ENCODE results near the gene GSX2. TPM values are rescaled to one million over a fixed set of nuclear protein-coding genes. Genes with fewer than 3 reads are reported as not detected.
"Not testable (repeated sequence)": the region's sequence is repeated elsewhere in the genome, so short reads cannot be mapped to it uniquely, and the experiment has no call there.

The GSX2 gene
- not detected in 2 replicates for total RNA-seq
- long read RNA-seq, result 0 reads

DNA sequence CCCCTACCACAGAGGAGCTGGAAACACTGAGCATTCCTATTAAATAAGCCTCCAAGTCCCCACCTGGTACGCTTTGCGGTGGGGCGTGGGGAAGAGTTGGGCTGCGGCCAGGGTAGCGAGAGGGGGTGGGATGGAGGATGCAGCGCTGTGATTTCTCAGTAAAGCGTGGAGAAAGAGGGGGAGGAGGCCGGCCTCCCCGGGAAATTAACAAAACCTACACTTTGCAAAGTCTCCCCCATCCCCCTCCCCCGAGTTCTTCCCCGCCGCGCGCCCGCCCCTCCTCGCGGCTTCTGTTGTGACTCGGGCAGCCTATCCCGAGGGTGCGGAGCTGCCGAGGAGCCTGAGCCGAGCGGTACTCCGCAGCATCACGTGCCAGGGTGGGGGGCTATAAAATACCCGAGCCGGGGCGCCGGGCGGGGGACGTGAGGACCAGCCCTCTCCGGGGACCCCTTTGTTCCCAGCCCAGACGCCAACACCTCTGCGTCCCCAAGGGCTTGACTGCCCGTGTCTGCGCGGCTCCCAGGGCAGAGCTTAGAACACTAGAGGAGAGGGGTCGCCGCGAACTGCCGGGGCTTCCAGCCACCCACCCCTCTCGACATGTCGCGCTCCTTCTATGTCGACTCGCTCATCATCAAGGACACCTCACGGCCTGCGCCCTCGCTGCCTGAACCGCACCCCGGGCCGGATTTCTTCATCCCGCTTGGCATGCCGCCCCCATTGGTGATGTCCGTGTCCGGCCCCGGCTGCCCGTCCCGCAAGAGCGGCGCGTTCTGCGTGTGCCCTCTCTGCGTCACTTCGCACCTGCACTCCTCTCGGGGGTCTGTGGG is at the start of gene GSX2:
TSS of gene GSX2 (plus strand) at position 416 of the 827 bp plus-strand sequence. CDS start at position 598, 182 bp downstream.
- Mint-ChIP-seq H3K4me3 (peak within 1 kb of the TSS; percentile 54), H3K9me3 (no peaks in the 10 kb centered on the region), H3K27me3 (ENCODE audit: low read depth) (peaks cover 100% of the 10 kb centered on the region), H3K27ac (ENCODE audit: unreplicated experiment) (no peak within 1 kb of the TSS), H3K4me1 (peaks cover 53% of the 10 kb centered on the region), H3K36me3 (ENCODE audit: low read depth) (no peaks in the 10 kb centered on the region)
- DNase-seq (ENCODE audit: low read depth, low spot score), result no peak
- TF ChIP-seq, protein P1, sequence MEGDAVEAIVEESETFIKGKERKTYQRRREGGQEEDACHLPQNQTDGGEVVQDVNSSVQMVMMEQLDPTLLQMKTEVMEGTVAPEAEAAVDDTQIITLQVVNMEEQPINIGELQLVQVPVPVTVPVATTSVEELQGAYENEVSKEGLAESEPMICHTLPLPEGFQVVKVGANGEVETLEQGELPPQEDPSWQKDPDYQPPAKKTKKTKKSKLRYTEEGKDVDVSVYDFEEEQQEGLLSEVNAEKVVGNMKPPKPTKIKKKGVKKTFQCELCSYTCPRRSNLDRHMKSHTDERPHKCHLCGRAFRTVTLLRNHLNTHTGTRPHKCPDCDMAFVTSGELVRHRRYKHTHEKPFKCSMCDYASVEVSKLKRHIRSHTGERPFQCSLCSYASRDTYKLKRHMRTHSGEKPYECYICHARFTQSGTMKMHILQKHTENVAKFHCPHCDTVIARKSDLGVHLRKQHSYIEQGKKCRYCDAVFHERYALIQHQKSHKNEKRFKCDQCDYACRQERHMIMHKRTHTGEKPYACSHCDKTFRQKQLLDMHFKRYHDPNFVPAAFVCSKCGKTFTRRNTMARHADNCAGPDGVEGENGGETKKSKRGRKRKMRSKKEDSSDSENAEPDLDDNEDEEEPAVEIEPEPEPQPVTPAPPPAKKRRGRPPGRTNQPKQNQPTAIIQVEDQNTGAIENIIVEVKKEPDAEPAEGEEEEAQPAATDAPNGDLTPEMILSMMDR (conservative IDR thresholded peaks at IDR 0.05), result no peak

DNA sequence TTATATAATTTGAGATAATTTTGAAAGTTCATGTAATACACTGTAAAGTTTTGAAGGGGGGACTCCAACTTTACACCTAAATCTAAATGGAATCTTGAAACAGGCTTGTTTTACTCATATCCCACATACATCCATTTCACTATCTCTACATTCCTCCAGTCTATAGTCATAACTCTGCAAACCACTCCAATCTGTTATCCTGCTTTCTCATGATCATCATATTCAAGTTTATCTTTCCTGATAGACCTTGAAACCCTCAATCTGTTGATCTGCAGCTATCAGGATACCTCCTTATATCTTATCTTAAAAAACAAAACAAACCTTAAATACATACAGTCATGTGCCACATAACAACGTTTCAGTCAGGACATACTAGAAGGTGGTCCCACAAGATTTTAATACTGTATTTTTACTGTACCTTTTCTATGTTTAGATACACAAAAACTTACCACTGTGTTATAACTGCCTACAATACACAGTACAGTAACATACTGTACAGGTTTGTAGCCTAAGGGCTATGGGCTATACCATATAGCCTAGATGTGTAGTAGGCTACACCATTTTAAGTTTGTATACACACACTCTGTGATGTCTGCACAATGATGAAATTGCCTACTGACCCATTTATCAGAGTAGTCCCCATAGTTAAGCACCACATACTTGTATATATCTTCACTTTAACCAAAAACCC is 49.6 kb upstream of the GSX2 start:
- no peaks in the 10 kb centered on the region for H3K9me3 Mint-ChIP-seq
- H3K36me3 Mint-ChIP-seq (ENCODE audit: low read depth), result peaks cover 3% of the 10 kb centered on the region
- H3K27ac Mint-ChIP-seq (ENCODE audit: unreplicated experiment), result no peak overlapping the region
- H3K27me3 Mint-ChIP-seq (ENCODE audit: low read depth), result no peaks in the 10 kb centered on the region
- no peak for DNase-seq (ENCODE audit: low read depth, low spot score)
- no peak overlapping the region for H3K4me3 Mint-ChIP-seq
- TF ChIP-seq, protein P1 (conservative IDR thresholded peaks at IDR 0.05), result no peak
- H3K4me1 Mint-ChIP-seq, result peaks cover 6% of the 10 kb centered on the region

DNA sequence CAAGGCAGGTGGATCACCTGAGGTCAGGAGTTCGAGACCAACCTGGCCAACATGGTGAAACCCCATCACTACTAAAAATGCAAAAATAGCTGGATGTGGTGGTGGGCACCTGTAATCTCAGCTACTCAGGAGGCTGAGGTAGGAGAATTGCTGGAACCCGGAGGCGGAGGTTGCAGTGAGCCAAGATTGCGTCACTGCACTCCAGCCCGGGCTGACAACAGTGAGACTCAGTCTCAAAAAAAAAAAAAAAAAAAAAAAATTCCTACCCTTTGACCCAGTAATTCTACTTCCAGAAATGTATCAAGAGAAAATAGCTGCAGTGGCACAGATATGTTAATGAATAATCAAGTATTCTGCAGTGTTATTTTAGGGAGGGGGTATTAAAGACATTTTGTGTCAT is 46.6 kb upstream of the GSX2 start:
- H3K36me3 Mint-ChIP-seq (ENCODE audit: low read depth), result not testable (repeated sequence)

DNA sequence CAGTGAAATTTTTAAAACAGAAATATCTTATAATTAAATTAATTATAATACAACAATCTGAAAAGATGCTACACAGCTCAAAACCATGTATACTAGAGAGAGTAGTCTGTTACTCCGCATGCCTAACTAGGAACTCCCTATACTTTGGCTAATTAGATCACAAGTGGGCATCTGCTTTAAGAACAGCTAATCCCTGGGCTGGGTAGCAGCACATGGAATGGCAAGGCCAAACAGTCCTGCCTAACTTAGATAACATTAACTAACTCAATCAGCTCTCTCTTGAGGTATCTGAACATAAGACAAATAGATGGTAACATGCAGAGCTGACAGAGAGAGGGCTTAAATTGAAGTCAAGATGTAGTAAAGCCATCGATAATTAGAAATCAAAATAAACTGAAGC is 45.5 kb upstream of the GSX2 start:
- Mint-ChIP-seq H3K9me3 (no peaks in the 10 kb centered on the region), H3K36me3 (ENCODE audit: low read depth) (no peaks in the 10 kb centered on the region), H3K27ac (ENCODE audit: unreplicated experiment) (no peak overlapping the region), H3K4me1 (peaks cover 6% of the 10 kb centered on the region), H3K27me3 (ENCODE audit: low read depth) (no peaks in the 10 kb centered on the region), H3K4me3 (no peak overlapping the region)
- TF ChIP-seq, protein P1 (conservative IDR thresholded peaks at IDR 0.05), result no peak
- no peak for DNase-seq (ENCODE audit: low read depth, low spot score)

More for the DNA sequence above, 46.6 kb upstream of the GSX2 start:
- not testable (repeated sequence) for H3K4me3 Mint-ChIP-seq; DNase-seq (ENCODE audit: low read depth, low spot score); H3K27ac Mint-ChIP-seq (ENCODE audit: unreplicated experiment); H3K4me1 Mint-ChIP-seq; H3K27me3 Mint-ChIP-seq (ENCODE audit: low read depth); H3K9me3 Mint-ChIP-seq

DNA sequence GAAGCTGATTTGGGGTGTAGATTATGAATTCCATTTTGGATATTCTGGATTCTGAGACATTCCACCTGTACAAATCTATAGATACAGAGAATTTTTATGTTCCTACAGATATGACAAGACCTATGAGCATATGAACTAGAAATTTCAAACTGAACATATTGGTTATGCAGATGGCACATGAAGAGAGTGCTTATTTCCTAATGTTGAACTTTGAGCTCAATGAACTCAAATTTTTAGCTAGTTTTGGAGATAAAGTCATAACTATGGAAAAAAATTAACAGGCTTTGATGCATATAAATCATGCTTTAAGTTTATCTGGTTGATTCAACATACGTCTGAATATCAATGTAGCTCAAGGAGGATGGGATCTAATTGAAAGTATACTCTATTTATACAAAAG is 44.5 kb upstream of the GSX2 start:
- DNase-seq (ENCODE audit: low read depth, low spot score), result no peak
- no peak overlapping the region for H3K4me3 Mint-ChIP-seq
- H3K9me3 Mint-ChIP-seq, result no peaks in the 10 kb centered on the region
- no peak overlapping the region for H3K27ac Mint-ChIP-seq (ENCODE audit: unreplicated experiment)
- TF ChIP-seq, protein P1 (conservative IDR thresholded peaks at IDR 0.05), result no peak
- H3K27me3 Mint-ChIP-seq (ENCODE audit: low read depth), result no peaks in the 10 kb centered on the region
- peaks cover 5% of the 10 kb centered on the region for H3K4me1 Mint-ChIP-seq
- H3K36me3 Mint-ChIP-seq (ENCODE audit: low read depth), result no peaks in the 10 kb centered on the region

DNA sequence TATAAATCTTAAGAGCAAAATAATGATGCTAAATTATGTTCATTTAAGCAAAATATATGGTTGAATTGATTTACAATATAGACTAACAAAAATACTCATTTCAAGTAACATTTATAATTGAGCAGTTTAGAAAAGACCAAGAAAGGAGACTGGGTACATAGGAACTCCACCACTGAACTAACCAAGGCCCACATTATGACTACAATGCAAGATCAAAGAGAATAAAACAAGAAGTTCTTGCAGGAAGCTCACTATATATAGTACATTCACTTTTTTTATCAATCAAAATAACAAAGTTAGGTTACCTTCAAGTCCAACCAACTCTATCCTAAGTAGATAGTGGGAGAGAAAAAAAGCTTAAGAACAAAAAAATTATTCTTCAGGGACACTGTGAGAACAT is 43.6 kb upstream of the GSX2 start:
- DNase-seq (ENCODE audit: low read depth, low spot score), result no peak
- no peak overlapping the region for H3K27ac Mint-ChIP-seq (ENCODE audit: unreplicated experiment)
- H3K4me1 Mint-ChIP-seq, result peaks cover 5% of the 10 kb centered on the region
- no peaks in the 10 kb centered on the region for H3K27me3 Mint-ChIP-seq (ENCODE audit: low read depth)
- H3K9me3 Mint-ChIP-seq, result no peaks in the 10 kb centered on the region
- H3K4me3 Mint-ChIP-seq, result no peak overlapping the region
- TF ChIP-seq, protein P1 (conservative IDR thresholded peaks at IDR 0.05), result no peak
- H3K36me3 Mint-ChIP-seq (ENCODE audit: low read depth), result no peaks in the 10 kb centered on the region

All from neural crest cell (in vitro differentiated cells).